Measurements from ENCODE around the gene EN2.

DNA sequence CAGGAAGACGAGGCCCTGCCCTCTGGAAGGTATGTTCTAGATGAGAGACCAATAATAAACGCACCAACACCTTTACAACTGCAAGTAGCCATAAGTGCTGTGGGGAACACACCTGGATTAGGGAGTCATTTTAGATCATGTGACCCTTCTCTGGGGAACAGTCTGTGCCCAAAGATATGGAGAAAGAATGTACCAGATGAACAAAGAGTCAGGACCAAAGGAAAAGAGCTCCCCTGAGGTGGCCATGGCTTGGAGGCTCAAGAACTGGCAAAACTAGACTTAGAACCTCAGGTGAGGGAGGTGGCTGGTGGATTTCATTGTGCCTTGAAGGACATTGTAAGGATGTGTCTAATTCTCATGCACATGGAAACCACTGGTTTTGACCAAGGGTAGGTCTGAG, 10.3 kb upstream of the EN2 start:
- TF ChIP-seq, protein P1, sequence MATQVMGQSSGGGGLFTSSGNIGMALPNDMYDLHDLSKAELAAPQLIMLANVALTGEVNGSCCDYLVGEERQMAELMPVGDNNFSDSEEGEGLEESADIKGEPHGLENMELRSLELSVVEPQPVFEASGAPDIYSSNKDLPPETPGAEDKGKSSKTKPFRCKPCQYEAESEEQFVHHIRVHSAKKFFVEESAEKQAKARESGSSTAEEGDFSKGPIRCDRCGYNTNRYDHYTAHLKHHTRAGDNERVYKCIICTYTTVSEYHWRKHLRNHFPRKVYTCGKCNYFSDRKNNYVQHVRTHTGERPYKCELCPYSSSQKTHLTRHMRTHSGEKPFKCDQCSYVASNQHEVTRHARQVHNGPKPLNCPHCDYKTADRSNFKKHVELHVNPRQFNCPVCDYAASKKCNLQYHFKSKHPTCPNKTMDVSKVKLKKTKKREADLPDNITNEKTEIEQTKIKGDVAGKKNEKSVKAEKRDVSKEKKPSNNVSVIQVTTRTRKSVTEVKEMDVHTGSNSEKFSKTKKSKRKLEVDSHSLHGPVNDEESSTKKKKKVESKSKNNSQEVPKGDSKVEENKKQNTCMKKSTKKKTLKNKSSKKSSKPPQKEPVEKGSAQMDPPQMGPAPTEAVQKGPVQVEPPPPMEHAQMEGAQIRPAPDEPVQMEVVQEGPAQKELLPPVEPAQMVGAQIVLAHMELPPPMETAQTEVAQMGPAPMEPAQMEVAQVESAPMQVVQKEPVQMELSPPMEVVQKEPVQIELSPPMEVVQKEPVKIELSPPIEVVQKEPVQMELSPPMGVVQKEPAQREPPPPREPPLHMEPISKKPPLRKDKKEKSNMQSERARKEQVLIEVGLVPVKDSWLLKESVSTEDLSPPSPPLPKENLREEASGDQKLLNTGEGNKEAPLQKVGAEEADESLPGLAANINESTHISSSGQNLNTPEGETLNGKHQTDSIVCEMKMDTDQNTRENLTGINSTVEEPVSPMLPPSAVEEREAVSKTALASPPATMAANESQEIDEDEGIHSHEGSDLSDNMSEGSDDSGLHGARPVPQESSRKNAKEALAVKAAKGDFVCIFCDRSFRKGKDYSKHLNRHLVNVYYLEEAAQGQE (IDR thresholded peaks at IDR 0.05), result no peak
- TF ChIP-seq CTCF (IDR thresholded peaks at IDR 0.05) (no peak), ZC3H11A (IDR thresholded peaks at IDR 0.05) (no peak)
